B cell (primary cell): ENCODE measurements around the gene AGXT.

ENCODE experiments used
- CTCF ChIP-seq: fragments of 200-600 bp; IDR thresholded peaks from one replicate; pipeline ENCODE4 v1.8.0; 2022; ENCODE audit warnings: antibody characterized with exemption, mild to moderate bottlenecking
- EZH2 ChIP-seq: IDR thresholded peaks from 2 replicates; pipeline ENCODE4 v1.6.1; 2012; ENCODE audit warnings: borderline replicate concordance, low read depth, mild to moderate bottlenecking, moderate library complexity, low read length; ENCODE audit not compliant: insufficient read depth, poor library complexity, severe bottlenecking

- TF ChIP-seq EZH2, result no peak
- TF ChIP-seq CTCF, result no peak
Observed at GRCh38 chr2:240905176-240905781, 36.7 kb downstream of the AGXT start.
